Measurements from ENCODE around the gene DNAH11.
"Not testable (repeated sequence)": the region's sequence is repeated elsewhere in the genome, so short reads cannot be mapped to it uniquely, and the experiment has no call there.

DNAH11 gene

GRCh38 chr7:21617916-21618390, 75.1 kb downstream of the DNAH11 start:
- DNase-seq: no peak

- no peak for DNase-seq
Observed at GRCh38 chr7:21618706-21619105, 75.9 kb downstream of the DNAH11 start.

GRCh38 chr7:21620054-21620453, 77.2 kb downstream of the DNAH11 start:
- no peak for DNase-seq

- DNase-seq: no peak
Observed at GRCh38 chr7:21624320-21624719, 81.5 kb downstream of the DNAH11 start.

GRCh38 chr7:21636694-21637093, 93.9 kb downstream of the DNAH11 start:
- no peak for DNase-seq

- no peak for DNase-seq
Observed at GRCh38 chr7:21639206-21639868, 96.5 kb downstream of the DNAH11 start.

- DNase-seq: no peak
Observed at GRCh38 chr7:21640105-21640504, 97.3 kb downstream of the DNAH11 start.

GRCh38 chr7:21641546-21641945, 98.7 kb downstream of the DNAH11 start:
- no peak for DNase-seq

GRCh38 chr7:21642422-21642821, 99.6 kb downstream of the DNAH11 start:
- no peak for DNase-seq

GRCh38 chr7:21651697-21652096, 108.9 kb downstream of the DNAH11 start:
- no peak for DNase-seq

GRCh38 chr7:21653623-21654022, 110.8 kb downstream of the DNAH11 start:
- DNase-seq: no peak

- DNase-seq: no peak
Observed at GRCh38 chr7:21656081-21656480, 113.2 kb downstream of the DNAH11 start.

- DNase-seq: no peak
Observed at GRCh38 chr7:21656796-21657195, 114.0 kb downstream of the DNAH11 start.

- no peak for DNase-seq
Observed at GRCh38 chr7:21670496-21670895, 127.7 kb downstream of the DNAH11 start.

- DNase-seq: no peak
Observed at GRCh38 chr7:21671859-21672258, 129.0 kb downstream of the DNAH11 start.

- no peak for DNase-seq
Observed at GRCh38 chr7:21675255-21675654, 132.4 kb downstream of the DNAH11 start.

GRCh38 chr7:21690705-21691104, 147.9 kb downstream of the DNAH11 start:
- no peak for DNase-seq

GRCh38 chr7:21691146-21691545, 148.3 kb downstream of the DNAH11 start:
- not testable (repeated sequence) for DNase-seq

GRCh38 chr7:21700587-21700986, 157.7 kb downstream of the DNAH11 start:
- DNase-seq: not testable (repeated sequence)

GRCh38 chr7:21702303-21702702, 159.5 kb downstream of the DNAH11 start:
- DNase-seq: no peak

GRCh38 chr7:21704359-21704758, 161.5 kb downstream of the DNAH11 start:
- DNase-seq: peak; percentile 22

GRCh38 chr7:21706131-21706530, 163.3 kb downstream of the DNAH11 start:
- DNase-seq: no peak

GRCh38 chr7:21707566-21707965, 164.7 kb downstream of the DNAH11 start:
- DNase-seq: no peak

- DNase-seq: no peak
Observed at GRCh38 chr7:21708096-21708495, 165.3 kb downstream of the DNAH11 start.

GRCh38 chr7:21717323-21717722, 174.5 kb downstream of the DNAH11 start:
- DNase-seq: no peak

Data from NCI-H2171 treated with DMSO at 0.1 percent for 48 hours (cell line).